GM03348 (cell line): ENCODE results near the gene ZFAND3.
A peak's percentile ranks its signal among the peaks of the same experiment; 100 is the strongest.

Experiments used
- DNase-seq: peaks from one replicate; pipeline ENCODE4 v3.0.0; 2012; ENCODE audit warnings: low spot score

ZFAND3 gene

GRCh38 chr6:37819177-37819801, at the start of gene ZFAND3:
Gene ZFAND3 (plus strand): TSS chr6:37819727. CDS start chr6:37819946, 219 bp downstream.
- DNase-seq = peak; percentile 97

- no peak for DNase-seq
Observed at GRCh38 chr6:37774028-37774680, 45.4 kb upstream of the ZFAND3 start.

GRCh38 chr6:37776566-37776965, 43.0 kb upstream of the ZFAND3 start:
- DNase-seq = no peak

GRCh38 chr6:37777272-37777834, 42.2 kb upstream of the ZFAND3 start:
- DNase-seq = no peak

- DNase-seq = no peak
Observed at GRCh38 chr6:37779111-37779800, 40.3 kb upstream of the ZFAND3 start.

- DNase-seq = no peak
Observed at GRCh38 chr6:37779902-37780628, 39.5 kb upstream of the ZFAND3 start.

- DNase-seq = no peak
Observed at GRCh38 chr6:37781788-37782187, 37.7 kb upstream of the ZFAND3 start.

GRCh38 chr6:37783025-37783855, 36.3 kb upstream of the ZFAND3 start:
- peak; percentile 75 for DNase-seq

- DNase-seq = peak; percentile 74
Observed at GRCh38 chr6:37783856-37784584, 35.5 kb upstream of the ZFAND3 start.

- DNase-seq = no peak
Observed at GRCh38 chr6:37784585-37784967, 35.0 kb upstream of the ZFAND3 start.

GRCh38 chr6:37785002-37785662, 34.4 kb upstream of the ZFAND3 start:
- DNase-seq = no peak

- DNase-seq = peak; percentile 46
Observed at GRCh38 chr6:37785663-37786270, 33.8 kb upstream of the ZFAND3 start.

GRCh38 chr6:37787216-37787615, 32.3 kb upstream of the ZFAND3 start:
- no peak for DNase-seq

- DNase-seq = no peak
Observed at GRCh38 chr6:37788259-37788658, 31.3 kb upstream of the ZFAND3 start.

- DNase-seq = peak; percentile 97
Observed at GRCh38 chr6:37791156-37791919, 28.2 kb upstream of the ZFAND3 start.

- no peak for DNase-seq
Observed at GRCh38 chr6:37792457-37793033, 27.0 kb upstream of the ZFAND3 start.

GRCh38 chr6:37793067-37793466, 26.5 kb upstream of the ZFAND3 start:
- no peak for DNase-seq

- peak; percentile 49 for DNase-seq
Observed at GRCh38 chr6:37794825-37795224, 24.7 kb upstream of the ZFAND3 start.
